GM12872 (cell line): ENCODE measurements around the gene TRIOBP.

Experiments
- TF ChIP-seq, protein P1 (sequence below): IDR thresholded peaks from 3 replicates; pipeline ENCODE4 v1.5.1; 2011; ENCODE audit warnings: low read depth, mild to moderate bottlenecking, low read length, moderate library complexity; ENCODE audit not compliant: insufficient read depth

TRIOBP gene

DNA sequence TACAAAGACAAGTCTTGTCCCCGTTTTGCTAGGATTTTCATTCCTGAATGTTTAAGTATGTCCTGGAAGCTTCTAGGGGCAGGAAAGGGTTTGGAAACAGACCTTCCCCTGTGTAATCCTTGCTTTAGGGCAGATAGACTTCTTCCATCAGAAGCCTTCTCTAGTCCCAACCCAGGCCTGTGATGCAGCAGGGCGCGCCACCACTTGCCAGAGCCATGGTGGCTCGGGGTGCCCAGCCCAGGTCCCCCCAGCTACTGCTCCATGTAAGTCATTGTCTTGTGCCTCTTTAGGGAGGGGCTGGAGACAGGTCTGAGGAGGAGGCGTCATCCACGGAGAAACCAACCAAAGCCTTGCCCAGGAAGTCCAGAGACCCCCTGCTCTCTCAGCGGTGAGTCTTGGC is 6.4 kb upstream of the TRIOBP start:
- TF ChIP-seq, protein P1, sequence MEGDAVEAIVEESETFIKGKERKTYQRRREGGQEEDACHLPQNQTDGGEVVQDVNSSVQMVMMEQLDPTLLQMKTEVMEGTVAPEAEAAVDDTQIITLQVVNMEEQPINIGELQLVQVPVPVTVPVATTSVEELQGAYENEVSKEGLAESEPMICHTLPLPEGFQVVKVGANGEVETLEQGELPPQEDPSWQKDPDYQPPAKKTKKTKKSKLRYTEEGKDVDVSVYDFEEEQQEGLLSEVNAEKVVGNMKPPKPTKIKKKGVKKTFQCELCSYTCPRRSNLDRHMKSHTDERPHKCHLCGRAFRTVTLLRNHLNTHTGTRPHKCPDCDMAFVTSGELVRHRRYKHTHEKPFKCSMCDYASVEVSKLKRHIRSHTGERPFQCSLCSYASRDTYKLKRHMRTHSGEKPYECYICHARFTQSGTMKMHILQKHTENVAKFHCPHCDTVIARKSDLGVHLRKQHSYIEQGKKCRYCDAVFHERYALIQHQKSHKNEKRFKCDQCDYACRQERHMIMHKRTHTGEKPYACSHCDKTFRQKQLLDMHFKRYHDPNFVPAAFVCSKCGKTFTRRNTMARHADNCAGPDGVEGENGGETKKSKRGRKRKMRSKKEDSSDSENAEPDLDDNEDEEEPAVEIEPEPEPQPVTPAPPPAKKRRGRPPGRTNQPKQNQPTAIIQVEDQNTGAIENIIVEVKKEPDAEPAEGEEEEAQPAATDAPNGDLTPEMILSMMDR: no peak

DNA sequence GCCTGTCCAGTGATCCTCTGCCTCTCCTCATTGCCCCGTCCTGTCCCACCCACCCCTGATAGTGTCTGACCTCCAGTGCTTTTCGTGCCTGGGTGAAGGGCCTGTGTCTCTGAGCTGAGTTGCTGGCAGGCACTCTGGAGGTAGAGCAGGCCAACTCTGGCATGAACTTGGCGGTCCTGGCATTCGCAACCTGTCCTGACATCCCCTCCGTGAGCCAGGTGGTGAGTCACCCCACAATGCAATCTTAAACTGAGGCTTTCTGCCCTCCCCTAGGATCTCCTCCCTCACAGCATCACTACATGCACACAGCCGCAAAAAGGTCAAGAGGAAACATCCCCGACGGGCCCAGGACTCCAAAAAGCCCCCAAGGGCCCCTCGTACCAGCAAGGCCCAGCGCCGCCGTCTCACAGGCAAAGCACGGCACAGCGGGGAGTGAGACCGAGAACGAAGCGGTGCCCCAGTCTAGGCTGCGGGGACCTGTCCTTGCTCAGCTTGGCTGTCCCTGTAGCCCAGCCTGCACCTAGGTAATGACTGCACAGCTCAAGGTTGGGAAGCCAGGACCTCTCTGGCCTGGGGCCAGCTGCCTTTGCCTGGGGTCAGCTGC is 5.8 kb upstream of the TRIOBP start:
- TF ChIP-seq, protein P1: no peak

DNA sequence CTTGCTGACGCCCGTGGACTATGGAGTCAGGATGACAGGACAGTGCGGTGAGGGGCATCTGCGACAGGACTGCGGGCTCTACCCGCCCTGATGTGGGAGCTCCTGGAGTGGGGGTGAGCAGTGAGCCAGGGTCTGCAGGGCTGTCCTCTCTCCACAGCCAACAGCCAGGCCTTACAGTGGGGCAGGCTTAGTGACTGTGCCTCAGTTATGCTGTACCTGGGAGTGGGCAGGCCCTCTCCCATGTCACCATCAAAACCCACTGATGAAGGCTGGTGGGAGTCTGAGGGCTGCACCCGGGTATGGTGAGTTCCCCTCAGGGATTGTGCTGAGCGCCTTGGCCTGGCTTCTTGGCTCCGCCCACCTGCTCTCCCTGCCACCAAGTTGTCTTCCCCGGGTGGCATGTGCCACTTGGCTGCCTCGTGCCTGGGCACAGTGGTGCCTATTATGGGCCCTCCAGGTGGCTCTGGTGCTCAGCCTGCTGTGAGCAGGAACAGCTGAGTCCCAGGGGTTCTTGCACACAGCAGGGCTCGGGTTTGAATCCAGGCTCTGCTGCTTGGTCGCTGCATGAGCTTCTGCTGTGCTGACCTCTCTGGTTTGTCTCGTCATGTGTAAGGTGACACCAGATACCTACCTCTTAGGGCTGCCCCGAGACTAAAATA is 4.1 kb upstream of the TRIOBP start:
- TF ChIP-seq, protein P1: no peak

DNA sequence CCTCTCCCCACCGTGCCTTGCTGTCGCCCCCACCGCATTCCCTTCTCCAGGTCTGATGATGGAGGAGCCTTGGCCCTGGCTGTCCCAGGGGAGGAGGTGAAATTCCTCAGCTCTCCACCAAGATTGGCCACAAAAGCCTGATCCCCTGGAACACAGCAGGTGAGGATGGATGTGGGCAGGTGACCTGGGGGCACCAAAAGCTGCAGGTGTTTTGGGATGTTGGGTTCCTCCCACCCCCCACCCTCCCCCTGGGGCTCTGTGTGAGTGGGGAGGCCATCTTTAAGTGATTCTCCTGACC is 639 bp downstream of the TRIOBP start:
- TF ChIP-seq, protein P1: no peak

DNA sequence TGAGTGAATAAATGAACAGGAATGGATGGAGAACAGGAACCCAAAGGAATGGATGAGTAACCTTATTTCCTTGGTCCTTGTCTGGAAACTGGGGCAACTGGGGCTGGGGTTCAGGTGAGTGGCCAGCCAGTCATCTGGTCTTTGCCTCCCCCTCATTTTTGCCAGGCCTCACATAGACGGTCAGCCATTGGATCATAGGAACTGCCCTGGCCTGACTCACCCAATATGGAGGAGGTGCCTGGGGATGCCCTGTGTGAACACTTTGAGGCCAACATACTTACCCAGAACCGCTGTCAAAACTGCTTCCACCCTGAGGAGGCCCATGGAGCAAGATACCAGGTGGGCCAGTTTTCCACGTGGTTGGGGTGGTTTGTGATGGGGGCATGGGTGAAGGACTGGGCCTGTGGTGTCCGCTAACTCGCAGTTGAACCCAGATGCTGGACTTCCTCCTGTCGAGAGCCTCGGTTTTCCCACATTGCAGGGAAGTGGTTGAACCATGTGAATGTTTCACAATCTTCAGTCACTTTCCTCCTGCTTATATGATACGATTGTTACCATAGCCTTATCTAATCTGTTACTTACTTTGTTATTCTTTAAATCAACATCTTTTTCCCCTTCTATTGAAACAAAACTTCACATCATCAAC is 4.4 kb downstream of the TRIOBP start:
- TF ChIP-seq, protein P1: no peak

DNA sequence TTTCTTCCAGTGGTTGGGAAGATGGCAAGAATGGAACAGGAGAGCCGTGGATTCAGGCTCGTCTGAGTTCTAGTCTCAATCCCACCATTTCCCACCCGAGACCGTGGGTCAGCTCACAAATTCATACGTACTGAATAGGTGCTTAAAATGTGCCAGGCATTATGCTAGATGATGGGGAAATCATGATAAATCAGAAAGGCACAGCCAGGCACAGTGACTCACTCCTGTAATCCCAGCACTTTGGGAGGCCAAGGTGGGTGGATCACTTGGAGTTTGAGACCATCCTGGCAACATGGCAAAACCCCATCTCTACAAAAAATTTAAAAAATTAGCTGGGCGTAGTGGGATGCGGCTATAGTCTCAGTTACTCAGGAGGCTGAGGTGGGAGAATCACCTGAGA is 7.1 kb downstream of the TRIOBP start:
- TF ChIP-seq, protein P1: no peak

DNA sequence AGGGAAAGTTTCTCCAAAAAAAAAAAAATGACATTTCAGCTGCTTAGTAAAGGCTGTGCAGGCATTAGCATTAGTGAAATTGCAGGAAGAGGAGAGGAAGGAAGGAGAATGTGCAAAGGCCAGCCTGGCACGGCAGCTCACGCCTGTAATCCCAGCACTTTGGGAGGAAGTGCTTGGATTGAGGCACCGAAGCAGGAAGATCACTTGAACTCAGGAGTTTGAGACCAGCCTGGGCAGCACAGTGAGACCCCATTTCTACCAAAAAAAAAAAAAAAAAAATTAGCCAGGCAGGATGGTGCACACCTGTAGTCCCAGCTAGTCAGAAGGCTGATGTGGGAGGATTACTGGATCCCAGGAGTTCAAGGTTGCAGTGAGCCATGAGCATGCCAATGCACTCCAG is 7.8 kb downstream of the TRIOBP start:
- TF ChIP-seq, protein P1: no peak
